ENCODE data around the gene SFN.
A peak's percentile ranks its signal among the peaks of the same experiment; 100 is the strongest.
"Not testable (repeated sequence)": the region's sequence is repeated elsewhere in the genome, so short reads cannot be mapped to it uniquely, and the experiment has no call there.

The SFN gene

DNA sequence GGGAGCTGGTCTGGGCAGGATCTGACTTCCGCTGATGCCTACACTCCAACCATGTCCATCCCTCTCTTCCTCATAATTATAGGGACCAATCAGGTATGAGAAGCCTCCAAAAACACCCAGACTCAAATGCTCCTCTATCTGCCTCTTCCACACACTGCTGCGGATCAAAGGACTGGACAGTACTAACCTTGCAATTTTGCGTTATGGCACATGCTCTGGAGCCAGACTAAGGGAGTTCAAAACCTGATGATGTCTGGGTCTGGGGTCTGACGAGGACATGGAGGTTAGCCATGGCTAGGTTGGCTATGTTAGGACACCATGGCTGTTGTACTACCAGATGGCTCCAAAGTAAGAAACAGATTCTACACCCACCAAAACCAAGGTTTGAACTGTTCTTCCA, 16.8 kb downstream of the SFN start:
- Histone ChIP-seq H3K27me3 (ENCODE audit: insufficient read depth, poor library complexity, severe bottlenecking) (no peaks in the 10 kb centered on the region), H3K4me3 (replicated peaks; ENCODE audit: insufficient read depth, low read length) (no peak overlapping the region), H3K27ac (replicated peaks) (no peak overlapping the region)
- DNase-seq (ENCODE audit: low read depth in 1 of 2, low spot score in 1 of 2), result no peak
- TF ChIP-seq, protein P1, sequence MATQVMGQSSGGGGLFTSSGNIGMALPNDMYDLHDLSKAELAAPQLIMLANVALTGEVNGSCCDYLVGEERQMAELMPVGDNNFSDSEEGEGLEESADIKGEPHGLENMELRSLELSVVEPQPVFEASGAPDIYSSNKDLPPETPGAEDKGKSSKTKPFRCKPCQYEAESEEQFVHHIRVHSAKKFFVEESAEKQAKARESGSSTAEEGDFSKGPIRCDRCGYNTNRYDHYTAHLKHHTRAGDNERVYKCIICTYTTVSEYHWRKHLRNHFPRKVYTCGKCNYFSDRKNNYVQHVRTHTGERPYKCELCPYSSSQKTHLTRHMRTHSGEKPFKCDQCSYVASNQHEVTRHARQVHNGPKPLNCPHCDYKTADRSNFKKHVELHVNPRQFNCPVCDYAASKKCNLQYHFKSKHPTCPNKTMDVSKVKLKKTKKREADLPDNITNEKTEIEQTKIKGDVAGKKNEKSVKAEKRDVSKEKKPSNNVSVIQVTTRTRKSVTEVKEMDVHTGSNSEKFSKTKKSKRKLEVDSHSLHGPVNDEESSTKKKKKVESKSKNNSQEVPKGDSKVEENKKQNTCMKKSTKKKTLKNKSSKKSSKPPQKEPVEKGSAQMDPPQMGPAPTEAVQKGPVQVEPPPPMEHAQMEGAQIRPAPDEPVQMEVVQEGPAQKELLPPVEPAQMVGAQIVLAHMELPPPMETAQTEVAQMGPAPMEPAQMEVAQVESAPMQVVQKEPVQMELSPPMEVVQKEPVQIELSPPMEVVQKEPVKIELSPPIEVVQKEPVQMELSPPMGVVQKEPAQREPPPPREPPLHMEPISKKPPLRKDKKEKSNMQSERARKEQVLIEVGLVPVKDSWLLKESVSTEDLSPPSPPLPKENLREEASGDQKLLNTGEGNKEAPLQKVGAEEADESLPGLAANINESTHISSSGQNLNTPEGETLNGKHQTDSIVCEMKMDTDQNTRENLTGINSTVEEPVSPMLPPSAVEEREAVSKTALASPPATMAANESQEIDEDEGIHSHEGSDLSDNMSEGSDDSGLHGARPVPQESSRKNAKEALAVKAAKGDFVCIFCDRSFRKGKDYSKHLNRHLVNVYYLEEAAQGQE (IDR thresholded peaks at IDR 0.05; ENCODE audit: insufficient replicate concordance, low read depth), result no peak
- no peak for TF ChIP-seq SPI1 (IDR thresholded peaks at IDR 0.05; ENCODE audit: borderline replicate concordance, low read depth)
- TF ChIP-seq, protein P2, sequence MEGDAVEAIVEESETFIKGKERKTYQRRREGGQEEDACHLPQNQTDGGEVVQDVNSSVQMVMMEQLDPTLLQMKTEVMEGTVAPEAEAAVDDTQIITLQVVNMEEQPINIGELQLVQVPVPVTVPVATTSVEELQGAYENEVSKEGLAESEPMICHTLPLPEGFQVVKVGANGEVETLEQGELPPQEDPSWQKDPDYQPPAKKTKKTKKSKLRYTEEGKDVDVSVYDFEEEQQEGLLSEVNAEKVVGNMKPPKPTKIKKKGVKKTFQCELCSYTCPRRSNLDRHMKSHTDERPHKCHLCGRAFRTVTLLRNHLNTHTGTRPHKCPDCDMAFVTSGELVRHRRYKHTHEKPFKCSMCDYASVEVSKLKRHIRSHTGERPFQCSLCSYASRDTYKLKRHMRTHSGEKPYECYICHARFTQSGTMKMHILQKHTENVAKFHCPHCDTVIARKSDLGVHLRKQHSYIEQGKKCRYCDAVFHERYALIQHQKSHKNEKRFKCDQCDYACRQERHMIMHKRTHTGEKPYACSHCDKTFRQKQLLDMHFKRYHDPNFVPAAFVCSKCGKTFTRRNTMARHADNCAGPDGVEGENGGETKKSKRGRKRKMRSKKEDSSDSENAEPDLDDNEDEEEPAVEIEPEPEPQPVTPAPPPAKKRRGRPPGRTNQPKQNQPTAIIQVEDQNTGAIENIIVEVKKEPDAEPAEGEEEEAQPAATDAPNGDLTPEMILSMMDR (IDR thresholded peaks at IDR 0.05; ENCODE audit: insufficient read depth, low read length), result no peak
- TF ChIP-seq POLR2AphosphoS5 (IDR thresholded peaks at IDR 0.05; ENCODE audit: low read depth), result no peak
- no peak for TF ChIP-seq GABPA (IDR thresholded peaks at IDR 0.05; ENCODE audit: low read depth)

DNA sequence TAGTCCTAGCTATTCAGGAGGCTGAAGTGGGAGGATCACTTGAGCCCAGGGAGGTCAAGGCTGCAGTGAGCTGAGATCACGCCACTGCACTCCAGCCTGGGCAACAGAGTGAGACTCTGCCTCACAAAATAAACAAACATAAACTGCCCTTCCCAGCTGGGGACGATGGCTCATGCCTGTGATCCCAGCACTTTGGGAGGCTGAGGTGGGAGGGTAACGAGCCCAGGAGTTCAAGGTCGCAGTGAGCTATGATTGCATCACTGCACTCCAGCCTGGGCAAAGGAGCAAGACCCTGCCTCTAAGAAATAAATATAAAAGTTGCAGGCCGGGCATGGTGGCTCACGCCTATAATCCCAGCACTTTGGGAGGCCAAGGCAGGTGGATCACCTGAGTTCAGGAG, 18.7 kb downstream of the SFN start:
- not testable (repeated sequence) for H3K27me3 ChIP-seq (ENCODE audit: insufficient read depth, poor library complexity, severe bottlenecking); DNase-seq (ENCODE audit: low read depth in 1 of 2, low spot score in 1 of 2); H3K27ac ChIP-seq (replicated peaks); H3K4me3 ChIP-seq (replicated peaks; ENCODE audit: insufficient read depth, low read length)

DNA sequence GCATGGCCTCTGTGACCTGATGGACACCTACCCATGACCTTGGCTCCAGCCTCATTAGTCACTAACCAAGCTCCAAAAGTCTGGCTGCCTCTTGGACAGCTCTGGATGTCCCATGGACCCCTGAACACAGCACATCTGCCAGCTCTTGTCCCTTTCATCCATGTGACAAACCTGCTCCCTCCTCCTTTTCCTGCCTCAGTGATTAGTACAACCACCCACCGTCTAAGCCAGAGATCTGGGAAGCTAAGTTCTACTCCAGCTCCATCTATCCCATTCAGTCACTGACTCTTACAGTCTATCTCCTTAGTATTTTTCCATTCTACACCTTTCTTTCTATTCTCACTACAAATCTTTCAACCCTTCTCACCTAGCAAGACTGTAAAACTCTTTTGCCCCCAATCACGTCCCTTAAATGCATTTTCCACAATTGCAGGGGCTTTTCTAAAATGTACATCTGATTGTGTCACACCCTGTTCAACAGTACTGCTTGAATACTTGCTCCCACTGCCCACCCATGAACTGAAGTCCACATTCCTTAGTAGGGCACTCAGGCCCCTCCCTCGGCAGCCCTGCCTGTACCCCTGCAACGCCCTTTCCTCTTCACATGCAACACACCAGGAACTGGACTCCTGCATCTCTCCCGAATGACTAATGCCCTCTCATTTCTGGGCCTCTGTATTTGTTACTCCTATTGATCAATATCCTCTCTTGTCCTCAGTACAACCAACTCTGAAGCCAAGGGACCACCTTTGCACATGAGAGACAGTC, 19.9 kb downstream of the SFN start:
- H3K4me3 ChIP-seq (replicated peaks; ENCODE audit: insufficient read depth, low read length), result no peak overlapping the region
- no peak for DNase-seq (ENCODE audit: low read depth in 1 of 2, low spot score in 1 of 2)
- no peak for TF ChIP-seq SPI1 (IDR thresholded peaks at IDR 0.05; ENCODE audit: borderline replicate concordance, low read depth)
- no peak for TF ChIP-seq GABPA (IDR thresholded peaks at IDR 0.05; ENCODE audit: low read depth)
- TF ChIP-seq, protein P2 (IDR thresholded peaks at IDR 0.05; ENCODE audit: insufficient read depth, low read length), result no peak
- no peak for TF ChIP-seq POLR2AphosphoS5 (IDR thresholded peaks at IDR 0.05; ENCODE audit: low read depth)
- TF ChIP-seq, protein P1 (IDR thresholded peaks at IDR 0.05; ENCODE audit: insufficient replicate concordance, low read depth), result no peak
- no peaks in the 10 kb centered on the region for H3K27me3 ChIP-seq (ENCODE audit: insufficient read depth, poor library complexity, severe bottlenecking)
- H3K27ac ChIP-seq (replicated peaks), result no peak overlapping the region

DNA sequence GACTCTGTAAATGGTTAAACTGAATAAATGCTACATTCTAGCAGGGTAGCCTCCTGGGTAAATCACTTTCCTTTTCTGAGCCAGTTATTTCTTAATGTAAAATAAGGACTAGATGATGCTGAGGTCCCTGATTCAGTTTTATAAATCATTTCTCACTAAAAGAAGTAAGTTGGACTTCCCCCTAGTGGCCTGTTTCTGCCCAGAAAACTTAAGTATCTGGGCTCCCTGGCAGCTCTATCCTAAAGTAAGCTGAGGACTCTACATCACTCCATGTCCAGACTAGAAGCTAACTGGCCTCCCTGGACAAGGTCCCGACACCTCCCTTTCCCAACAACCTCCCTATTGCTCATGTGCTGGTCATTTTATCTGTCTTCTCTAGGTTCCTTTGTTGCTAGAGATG, 24.2 kb downstream of the SFN start:
- Histone ChIP-seq H3K4me3 (replicated peaks; ENCODE audit: insufficient read depth, low read length) (no peak overlapping the region), H3K27ac (replicated peaks) (no peak overlapping the region), H3K27me3 (ENCODE audit: insufficient read depth, poor library complexity, severe bottlenecking) (no peaks in the 10 kb centered on the region)
- DNase-seq (ENCODE audit: low read depth in 1 of 2, low spot score in 1 of 2), result peak in 1 of 2 experiments; percentile 23
- TF ChIP-seq SPI1 (IDR thresholded peaks at IDR 0.05; ENCODE audit: borderline replicate concordance, low read depth), result no peak
- no peak for TF ChIP-seq POLR2AphosphoS5 (IDR thresholded peaks at IDR 0.05; ENCODE audit: low read depth)
- TF ChIP-seq GABPA (IDR thresholded peaks at IDR 0.05; ENCODE audit: low read depth), result no peak
- TF ChIP-seq, protein P2 (IDR thresholded peaks at IDR 0.05; ENCODE audit: insufficient read depth, low read length), result peak; percentile 21
- TF ChIP-seq, protein P1 (IDR thresholded peaks at IDR 0.05; ENCODE audit: insufficient replicate concordance, low read depth), result no peak

Measured in HL-60 (cell line).